DOHH2 (cell line): ENCODE data around the gene GPATCH11.

ENCODE experiments used
- EZH2phosphoT487 ChIP-seq: fragments of 200-600 bp; sonication (generic); IDR thresholded peaks from 2 replicates; pipeline ENCODE4 v1.6.1; 2017; ENCODE audit warnings: borderline replicate concordance, mild to moderate bottlenecking, antibody characterized with exemption, low read length, moderate library complexity, mixed read lengths
- TF ChIP-seq, protein P1 (sequence below): fragments of 200-600 bp; sonication (generic); IDR thresholded peaks from one replicate; pipeline ENCODE4 v1.5.1; 2014; ENCODE audit warnings: antibody characterized with exemption, mild to moderate bottlenecking, low read depth, low read length; ENCODE audit not compliant: poor library complexity, severe bottlenecking

DNA sequence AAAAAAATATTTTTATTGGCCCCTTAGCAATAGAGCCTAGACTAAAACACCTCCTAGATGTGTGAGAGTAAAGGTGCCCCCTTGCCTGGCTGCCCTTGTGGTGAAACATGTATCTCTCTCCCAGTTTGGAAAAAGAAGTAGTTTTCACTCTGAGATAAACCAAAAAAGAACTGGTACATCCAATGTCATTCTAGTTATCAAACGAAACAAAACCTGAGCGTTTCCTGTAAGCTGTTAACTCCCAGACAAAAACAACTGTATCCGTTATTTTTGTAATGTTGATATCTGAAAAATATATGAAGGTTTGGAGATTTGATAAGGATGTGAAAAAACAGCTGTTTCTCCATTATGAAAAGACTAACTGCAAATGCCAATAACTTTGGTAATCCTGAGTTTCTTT, 24.5 kb upstream of the GPATCH11 start:
- TF ChIP-seq, protein P1, sequence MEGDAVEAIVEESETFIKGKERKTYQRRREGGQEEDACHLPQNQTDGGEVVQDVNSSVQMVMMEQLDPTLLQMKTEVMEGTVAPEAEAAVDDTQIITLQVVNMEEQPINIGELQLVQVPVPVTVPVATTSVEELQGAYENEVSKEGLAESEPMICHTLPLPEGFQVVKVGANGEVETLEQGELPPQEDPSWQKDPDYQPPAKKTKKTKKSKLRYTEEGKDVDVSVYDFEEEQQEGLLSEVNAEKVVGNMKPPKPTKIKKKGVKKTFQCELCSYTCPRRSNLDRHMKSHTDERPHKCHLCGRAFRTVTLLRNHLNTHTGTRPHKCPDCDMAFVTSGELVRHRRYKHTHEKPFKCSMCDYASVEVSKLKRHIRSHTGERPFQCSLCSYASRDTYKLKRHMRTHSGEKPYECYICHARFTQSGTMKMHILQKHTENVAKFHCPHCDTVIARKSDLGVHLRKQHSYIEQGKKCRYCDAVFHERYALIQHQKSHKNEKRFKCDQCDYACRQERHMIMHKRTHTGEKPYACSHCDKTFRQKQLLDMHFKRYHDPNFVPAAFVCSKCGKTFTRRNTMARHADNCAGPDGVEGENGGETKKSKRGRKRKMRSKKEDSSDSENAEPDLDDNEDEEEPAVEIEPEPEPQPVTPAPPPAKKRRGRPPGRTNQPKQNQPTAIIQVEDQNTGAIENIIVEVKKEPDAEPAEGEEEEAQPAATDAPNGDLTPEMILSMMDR = no peak
- no peak for TF ChIP-seq EZH2phosphoT487
